ENCODE results near the gene BICD1. TPM values are rescaled to one million over a fixed set of nuclear protein-coding genes. Genes with fewer than 3 reads are reported as not detected.

Gene BICD1
- polyA plus RNA-seq, 4 donors = 19.2 to 25.4 (median 24.1) TPM

DNA sequence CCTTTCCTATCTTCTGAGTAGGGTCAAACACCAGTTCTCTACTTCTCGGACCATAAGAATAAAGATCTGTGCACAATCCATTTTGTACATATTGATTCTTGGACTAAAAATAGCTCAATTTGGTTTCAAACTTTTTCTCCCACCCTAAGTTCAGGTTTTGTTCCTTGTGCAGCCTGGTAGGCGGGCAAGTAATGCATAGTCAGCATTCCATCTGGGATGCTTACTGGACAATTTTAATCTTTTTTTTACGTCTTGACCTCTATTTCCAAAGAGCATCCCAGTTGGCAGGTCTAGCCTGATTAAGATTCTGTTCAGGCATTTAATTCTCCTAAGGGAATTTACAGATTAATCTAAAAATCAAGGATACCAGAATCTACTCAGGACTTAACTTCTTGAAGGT, 126.9 kb downstream of the BICD1 start:
- no peak for DNase-seq (ENCODE audit: low read depth in 4 of 4, low spot score in 3 of 4)

DNA sequence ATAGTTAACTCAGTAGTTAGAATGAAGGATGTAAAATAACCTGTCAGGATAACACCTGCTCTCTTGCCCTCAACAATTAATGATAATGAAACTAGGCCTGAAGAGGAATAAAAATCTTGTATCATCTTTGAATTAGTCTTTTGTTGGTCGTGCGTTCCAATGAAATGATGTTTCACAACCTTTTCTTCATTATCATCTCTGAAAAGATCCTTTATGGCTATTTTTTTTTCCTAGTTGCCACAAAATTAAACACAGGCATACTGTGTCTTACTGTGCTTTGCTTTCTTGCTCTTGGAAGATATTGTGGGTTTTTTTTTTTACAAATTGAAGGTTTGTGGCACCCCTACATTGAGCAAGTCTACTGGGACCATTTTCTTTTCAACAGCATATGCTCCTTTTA, 128.6 kb downstream of the BICD1 start:
- DNase-seq (ENCODE audit: low read depth in 4 of 4, low spot score in 3 of 4) = no peak

DNA sequence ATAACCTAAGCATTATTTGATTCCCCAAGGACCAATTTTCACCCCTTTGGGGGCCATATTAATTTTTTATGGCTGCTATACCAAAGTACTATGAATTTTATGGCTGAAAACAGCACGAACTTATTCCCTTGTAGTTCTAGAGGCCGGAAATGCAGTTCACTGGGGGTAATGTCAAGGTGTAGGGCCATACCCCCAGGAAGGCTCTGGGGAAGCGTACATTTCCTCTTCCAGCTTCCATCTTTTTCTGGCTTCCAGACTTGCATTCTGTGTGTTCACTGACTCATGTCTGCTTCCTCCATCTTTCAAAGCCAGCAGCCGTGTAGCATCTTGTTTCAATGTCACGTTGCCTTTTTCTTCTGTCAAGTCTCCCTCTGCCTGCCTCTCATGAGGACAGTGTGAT, 133.5 kb downstream of the BICD1 start:
- DNase-seq (ENCODE audit: low read depth in 4 of 4, low spot score in 3 of 4) = no peak

DNA sequence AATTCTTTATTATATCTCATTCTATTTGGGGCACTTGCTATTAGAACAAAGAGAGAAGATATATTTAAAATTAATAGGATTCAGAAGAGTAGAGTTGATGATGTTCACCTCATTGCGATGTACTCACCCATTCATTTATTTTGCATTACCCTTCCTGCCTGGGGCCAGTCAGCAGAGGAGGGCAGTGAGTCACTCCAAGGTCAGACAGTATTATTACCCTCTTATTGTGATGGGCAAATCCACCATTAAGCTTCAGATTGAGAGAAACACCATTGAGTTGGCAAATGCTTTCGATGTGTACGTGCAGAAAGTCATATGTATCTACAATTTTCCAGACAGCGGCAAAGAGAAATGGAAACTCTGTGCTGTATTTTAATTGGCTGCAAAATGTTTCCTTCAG, 134.2 kb downstream of the BICD1 start:
- no peak for DNase-seq (ENCODE audit: low read depth in 4 of 4, low spot score in 3 of 4)

DNA sequence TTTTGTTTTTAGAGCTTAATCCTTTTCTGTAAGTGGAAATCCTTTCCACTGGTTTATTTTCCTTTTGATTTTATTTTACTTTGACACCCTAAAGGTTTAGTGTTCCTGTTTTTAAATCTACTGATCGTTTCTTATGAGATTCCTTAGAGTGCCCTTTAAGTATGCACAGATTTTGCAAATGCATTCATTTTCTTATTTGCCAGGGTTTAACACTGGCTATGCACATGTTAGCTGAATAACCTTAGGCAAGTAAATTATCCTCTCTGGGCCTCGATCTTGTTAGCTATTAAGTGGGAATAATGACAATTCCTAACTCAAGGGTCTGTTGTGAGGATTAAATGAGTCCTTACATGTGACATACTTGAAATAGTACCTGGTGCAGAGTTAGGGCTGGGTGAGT, 136.0 kb downstream of the BICD1 start:
- DNase-seq (ENCODE audit: low read depth in 4 of 4, low spot score in 3 of 4) = no peak

DNA sequence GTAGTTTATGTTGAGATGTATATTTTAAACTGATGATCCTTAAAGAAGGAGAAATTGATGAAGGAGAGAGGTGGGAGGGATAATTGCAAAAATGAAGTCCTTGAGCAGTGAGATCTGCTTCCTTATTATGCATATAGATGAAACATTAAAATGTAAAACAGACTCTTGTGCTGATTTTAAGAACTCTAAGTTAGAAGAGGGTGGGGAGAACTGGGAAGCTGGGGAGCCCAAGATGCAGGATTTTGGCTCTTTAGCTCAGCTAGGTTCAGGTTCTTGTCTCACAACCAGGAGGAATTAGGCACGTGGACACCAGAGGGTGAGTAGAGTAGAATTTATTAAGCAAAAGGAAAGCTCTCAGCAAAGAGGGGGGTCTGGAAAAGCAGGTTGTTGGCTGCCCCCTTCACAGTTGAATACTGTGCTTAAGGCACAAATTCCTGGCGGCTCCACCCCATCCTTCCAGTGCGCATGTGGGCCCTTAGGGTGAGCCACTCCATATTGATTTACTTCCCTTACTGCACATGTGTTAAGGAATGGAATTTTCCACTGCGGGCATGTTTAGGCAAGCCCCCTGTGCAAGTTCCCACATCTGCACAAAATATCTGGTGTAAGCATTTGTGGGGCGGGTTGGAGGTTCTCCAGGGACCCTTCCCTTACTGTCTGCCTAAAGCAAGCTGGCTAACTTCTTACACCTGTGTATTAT, 141.9 kb downstream of the BICD1 start:
- DNase-seq (ENCODE audit: low read depth in 4 of 4, low spot score in 3 of 4) = no peak

DNA sequence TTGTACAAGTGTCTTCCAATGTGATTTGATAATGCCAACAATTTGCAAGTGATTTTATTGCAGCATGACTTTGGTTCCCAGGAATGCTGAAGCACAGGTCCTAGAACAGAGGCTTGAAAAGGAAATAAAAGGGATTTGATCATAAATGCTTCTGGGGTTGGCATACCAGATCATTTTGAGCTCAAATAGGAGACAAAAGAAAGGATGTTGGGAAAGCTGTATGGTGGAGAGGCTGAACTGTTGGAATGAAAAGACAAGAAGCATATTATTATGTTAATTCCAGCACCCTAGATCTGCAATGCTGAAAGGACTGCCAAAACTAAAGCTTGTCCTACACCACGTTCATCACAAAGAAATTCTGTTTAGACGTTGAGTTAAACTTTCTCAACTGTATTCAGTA, 143.1 kb downstream of the BICD1 start:
- no peak for DNase-seq (ENCODE audit: low read depth in 4 of 4, low spot score in 3 of 4)

DNA sequence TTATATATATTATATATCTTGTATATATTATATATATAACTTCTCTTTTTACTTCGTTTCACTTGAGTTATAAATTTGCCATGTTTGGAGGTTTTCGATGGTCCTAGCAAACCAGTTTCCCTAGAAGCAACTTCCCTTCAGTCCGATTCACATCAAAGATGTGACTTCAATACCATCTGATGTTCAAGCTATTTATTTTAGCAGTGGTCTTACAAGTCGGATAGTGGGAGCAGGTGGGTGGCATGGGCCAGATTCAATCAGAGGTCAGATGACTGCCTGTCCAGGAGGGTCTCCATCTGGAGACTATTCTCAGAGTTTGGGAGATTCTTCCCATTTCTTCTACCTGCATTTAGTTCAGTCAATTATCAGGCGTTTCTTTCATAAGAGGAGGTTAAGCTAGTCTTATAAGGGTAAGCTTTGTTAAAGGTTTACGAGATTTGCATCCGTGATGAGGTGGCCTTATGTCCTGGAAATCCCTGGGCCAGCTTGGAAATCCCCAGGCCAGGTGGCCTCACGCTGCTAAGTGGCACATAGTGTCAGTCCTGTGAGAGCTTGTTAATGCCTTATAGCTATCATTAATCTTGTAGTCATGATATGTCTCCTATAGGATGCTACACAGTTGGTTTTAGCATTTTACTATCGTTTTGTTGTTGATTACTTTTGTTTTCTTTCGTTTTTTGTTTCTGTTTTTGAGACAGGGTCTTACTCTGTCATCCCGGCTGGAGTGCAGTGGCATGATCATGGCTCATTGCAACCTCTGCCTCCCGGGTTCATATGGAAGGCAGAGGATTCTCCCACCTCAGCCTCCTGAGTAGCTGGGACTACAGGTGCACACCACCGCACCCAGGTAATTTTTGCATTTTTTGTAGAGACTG, 145.8 kb downstream of the BICD1 start:
- DNase-seq (ENCODE audit: low read depth in 4 of 4, low spot score in 3 of 4) = no peak

DNA sequence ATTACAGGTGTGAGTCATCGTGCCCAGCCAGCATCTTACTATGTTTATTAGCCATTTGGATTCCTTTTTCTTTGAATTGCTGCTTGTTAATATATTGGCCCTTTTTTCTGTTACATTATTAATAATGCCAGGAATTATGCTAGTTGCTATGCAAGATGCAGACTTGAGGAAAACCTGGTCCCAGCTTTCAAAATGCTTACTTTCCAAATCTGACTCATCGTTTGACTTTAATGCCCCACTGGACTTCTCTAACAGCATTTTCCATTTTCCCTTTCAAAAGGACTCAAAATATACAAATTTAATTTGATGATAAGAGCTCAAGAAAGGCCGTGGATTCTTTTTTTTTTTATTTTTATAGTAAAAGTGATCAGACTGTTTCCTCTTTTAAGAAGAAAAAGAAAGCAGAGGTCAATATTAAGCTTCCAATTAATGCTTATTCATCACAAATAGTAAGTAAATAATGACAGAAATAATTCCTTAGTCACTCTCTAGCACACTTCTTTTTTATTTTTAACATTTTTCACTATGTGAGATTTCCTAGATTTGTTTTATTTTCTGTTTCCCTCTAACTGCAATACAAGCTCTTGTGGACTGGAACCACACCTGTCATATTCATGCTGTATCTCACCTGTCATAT, 146.6 kb downstream of the BICD1 start:
- DNase-seq (ENCODE audit: low read depth in 4 of 4, low spot score in 3 of 4) = no peak

DNA sequence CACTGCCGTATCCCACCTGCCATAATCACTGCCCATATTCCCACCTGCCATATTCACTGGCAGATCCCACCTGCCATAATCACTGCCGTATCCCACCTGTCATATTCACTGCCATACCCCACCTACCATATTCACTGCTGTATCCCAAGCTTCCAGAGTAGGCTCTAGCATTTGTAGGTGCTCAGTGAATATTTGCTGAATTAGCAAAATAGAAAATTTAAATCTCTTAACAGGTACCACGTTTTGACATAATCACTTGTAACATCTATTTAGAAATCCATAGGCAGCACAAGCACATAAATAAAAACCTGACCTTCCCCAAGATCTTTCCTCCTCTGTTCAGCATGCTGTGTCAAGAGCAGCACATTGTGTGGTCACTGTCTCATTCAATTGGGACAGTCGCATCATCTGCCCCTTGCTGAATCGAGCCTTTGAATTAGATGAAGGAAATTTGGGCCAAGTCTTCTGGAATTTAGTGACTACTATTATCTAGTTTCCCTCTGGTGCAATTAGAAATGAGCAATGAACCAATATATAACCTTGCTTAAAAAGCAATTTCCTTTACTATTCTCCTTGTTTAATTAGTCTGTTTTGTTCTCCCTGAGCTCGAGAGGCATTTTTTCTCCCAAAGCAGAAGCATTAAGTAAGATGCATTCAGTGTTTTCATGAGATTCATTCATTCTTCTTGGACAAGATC, 147.8 kb downstream of the BICD1 start:
- DNase-seq (ENCODE audit: low read depth in 4 of 4, low spot score in 3 of 4) = no peak

DNA sequence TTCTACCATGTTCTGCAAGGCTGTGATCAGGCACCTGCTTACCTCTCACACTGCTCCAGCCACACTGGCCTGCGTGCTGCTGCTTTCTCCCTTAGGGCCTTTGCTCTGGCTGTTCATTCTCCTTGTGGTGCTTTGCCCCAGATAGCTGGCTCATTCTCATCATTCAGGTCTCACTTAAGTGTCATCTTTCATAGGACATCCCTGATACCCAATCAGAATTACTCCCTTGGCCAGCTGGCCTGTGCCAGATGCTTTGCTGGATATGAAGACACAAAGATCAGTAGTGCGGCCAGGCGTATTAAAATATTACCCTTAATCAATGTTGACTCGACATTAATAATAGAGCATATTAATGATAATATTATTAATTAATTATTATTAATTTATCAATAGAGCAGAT, 148.9 kb downstream of the BICD1 start:
- DNase-seq (ENCODE audit: low read depth in 4 of 4, low spot score in 3 of 4) = no peak

DNA sequence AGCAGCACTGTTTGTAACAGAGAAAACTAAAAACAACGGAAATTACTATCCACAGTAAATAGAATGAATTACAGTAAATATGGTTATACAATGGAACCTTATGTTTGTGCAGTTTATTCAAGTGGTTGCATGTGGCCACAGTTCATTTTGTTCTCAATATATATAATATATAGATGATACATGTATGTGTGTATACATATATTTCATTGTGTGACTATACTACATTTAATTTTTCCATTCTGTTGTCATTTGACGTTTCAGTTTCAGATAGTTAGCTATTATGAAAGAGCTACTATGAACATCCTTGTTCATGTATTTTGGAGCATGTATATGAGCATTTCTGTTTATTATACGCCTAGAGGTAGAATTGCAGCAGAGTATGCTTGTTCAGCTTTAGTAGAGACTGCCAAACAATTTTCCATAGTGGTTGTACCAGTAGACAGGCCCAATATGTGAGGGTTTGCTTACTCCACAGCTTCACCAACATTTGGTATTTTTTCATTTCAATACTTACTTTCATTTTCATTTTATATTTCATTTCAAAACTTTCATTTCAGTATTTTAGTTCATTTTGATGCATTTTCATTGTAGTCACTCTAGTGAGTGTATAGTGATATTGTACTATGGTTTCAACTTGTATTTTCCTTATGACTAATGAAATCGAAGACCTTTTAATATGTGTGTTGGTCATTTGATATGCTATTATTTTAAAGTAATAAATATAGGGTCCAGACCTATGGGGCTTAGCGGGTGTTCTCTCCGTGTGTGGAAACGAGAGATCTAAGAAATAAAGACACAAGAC, 151.2 kb downstream of the BICD1 start:
- DNase-seq (ENCODE audit: low read depth in 4 of 4, low spot score in 3 of 4) = no peak

DNA sequence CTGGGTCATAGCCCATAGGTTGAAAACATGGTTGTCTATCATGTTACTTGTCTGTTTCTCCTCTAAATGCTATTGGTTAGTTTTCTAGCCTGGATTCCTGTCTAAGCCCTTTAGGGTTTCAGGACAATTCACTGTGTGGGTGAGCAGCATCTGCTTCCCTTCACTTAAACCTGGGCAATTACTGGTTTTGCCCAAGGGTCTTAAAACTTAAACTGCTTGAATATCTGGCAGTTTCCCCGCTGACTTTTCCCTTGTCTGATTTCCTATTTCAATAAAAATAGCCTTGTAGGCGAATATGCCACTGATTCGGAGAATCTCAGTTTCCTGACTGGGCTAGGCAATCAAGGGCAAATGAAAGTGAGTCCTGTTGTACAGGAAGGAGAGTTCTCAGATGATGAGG, 154.0 kb downstream of the BICD1 start:
- DNase-seq (ENCODE audit: low read depth in 4 of 4, low spot score in 3 of 4) = no peak

DNA sequence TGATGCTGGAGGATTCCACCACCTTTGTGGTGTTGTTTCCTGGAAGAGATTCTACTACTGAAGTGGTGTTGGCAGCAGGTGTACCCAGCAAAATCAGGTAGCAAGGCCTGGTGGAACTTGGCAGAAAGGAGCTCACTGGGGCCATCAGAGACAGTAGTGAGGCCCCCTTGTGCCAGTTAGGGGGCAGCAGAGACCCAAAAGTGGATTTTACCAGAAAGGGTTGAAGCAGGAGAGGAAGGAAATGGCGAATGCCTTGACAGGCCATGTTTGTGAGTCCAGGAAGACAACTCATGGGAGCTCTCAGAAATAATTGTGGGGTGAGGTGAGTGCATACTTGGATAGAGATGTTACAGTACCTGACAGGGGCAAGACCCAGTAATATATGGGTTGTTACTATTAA, 155.0 kb downstream of the BICD1 start:
- no peak for DNase-seq (ENCODE audit: low read depth in 4 of 4, low spot score in 3 of 4)

DNA sequence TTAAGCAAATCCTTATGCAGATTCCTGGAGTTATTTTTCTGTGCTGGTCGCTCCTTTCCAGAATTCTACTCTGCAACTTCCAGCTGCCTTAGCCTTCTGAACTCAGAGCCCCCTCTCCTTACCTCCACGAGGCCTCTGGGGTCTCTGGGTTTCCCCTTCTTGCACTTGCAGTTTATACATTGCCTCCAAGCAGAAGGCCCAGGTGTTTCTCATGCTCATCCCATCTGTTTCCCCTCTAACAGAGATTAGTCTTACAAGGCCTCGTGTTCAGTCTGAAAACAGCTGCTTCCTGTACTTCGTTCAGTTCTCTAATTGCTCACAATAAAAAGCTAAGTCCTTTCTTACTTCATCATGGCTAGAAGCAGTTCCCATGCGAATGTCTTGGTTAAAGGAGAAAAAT, 158.3 kb downstream of the BICD1 start:
- no peak for DNase-seq (ENCODE audit: low read depth in 4 of 4, low spot score in 3 of 4)

DNA sequence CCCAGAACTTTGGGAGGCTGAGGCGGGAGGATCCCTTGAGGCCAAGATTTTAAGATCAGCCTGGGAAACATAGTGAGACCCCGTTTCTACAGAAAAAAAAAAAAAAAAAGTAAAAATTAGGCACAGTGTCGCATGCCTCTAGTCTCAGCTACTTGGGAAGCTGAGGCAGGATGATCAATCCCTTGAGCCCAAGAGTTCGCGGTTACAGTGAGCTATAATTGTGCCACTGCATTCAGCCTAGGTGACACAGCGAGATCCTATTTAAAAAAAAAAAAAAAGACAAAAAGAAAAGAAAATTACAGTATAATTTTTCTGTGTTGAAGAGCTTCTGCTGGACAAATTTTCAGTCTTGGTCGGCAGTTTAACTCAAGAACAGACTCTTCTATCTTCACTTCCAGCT, 158.8 kb downstream of the BICD1 start:
- no peak for DNase-seq (ENCODE audit: low read depth in 4 of 4, low spot score in 3 of 4)

DNA sequence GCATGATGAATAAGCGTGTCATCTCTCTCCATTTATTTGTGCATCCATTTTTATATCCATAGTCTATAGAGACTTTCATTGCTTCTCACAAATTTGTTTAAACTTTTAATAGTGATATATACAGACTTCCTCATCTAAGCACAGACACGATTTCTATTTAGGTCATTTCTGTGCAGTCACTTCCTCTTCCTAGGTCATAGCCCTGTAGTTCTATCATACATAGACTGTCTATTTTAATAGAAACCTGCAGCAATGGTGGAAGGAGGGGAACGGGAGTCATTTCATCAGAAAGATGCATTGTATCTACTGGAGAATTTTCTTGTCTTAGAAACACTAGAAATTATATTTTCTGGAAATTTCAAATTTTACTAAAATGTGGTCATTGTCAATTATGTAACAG, 159.3 kb downstream of the BICD1 start:
- no peak for DNase-seq (ENCODE audit: low read depth in 4 of 4, low spot score in 3 of 4)

DNA sequence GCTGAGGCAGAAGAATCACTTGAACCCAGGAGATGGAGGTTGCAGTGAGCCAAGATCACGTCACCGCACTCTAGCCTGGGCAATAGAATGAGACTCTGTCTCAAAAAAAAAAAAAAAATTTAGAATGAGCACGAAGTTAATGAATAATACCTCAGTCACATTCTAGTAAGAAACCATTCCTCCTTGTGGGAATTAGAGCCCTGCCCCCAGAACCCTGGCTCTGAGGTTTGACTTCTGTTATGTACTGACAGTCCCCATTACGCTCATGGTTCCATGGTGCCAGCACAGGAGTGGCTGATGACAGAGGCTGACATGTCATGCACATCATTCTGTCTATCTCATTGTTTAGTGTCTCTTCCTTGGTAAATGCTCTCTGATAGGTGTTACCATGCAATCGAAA, 160.1 kb downstream of the BICD1 start:
- DNase-seq (ENCODE audit: low read depth in 4 of 4, low spot score in 3 of 4) = no peak

DNA sequence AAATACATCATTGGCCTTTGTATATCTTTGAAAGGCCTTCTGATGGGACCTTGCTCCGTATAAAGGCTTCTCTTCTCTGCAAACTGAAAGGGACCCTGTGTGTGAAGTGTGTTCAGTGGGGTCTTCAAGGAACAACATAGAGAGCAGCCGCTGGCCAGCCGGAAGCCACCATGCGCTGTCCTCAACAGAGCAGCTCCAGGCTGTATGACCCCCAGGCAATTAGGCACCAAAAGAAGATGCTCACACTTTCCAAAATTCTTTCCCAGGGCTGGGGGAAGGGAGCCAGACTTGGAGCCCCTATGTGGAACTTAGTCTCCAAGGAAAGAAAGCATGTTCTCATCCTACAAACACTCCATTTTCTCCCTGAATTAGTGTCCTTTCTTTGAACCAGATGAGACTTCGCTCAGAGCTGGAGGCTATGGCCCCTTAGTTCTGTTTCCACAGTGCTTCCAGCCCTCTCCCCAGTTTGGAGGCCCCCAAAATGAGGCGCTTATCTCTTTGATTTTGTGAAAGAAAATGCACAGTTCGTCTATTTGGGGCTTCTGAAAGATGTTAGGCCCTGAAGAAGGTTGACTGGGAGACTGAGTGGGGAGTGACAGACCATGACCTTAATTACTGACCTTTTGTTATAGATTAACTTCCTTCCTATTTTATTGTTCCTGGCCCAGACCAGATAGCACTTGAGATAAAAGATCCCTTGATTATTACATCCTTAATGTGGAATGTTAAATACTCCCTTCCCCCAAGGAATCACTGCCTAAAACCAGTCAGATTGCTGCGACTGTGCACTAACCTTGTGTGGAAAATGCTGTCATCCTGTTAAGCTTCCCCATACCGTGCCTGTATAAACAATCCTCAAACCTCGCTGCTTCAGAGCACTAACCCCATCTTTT, 164.4 kb downstream of the BICD1 start:
- no peak for DNase-seq (ENCODE audit: low read depth in 4 of 4, low spot score in 3 of 4)
